Measurements from ENCODE around the gene WNT1.

- TF ChIP-seq CTCF (IDR thresholded peaks at IDR 0.05 in 2 of 3, conservative IDR thresholded peaks at IDR 0.05 in 1 of 3; ENCODE audit: control insufficient read depth in 2 of 3, extremely low read depth in 1 of 3, insufficient read depth in 1 of 3, low read depth in 3 of 3, low read length in 3 of 3) (no peak), LARP7 (IDR thresholded peaks at IDR 0.05) (no peak), ZSCAN29 (IDR thresholded peaks at IDR 0.05) (no peak), JUND (IDR thresholded peaks at IDR 0.05; ENCODE audit: low read depth, low read length) (no peak), POLR2A (IDR thresholded peaks at IDR 0.05; ENCODE audit: low read depth, low read length) (no peak), TAF1 (IDR thresholded peaks at IDR 0.05; ENCODE audit: borderline replicate concordance, low read depth, low read length) (no peak), BRCA1 (IDR thresholded peaks at IDR 0.05; ENCODE audit: low read depth, low read length) (no peak)
These were observed 44.3 kb upstream of the WNT1 start for GRCh38 chr12:48933664-48934311.

Data from GM12878 (cell line).